ENCODE results near the gene SLC4A2. TPM values are rescaled to one million over a fixed set of nuclear protein-coding genes. Genes with fewer than 3 reads are reported as not detected.

SLC4A2 gene
- total RNA-seq, 1 donor from 2014 or later = 390 TPM

- Histone ChIP-seq H3K4me1 (peaks cover 15 to 27% of the 10 kb centered on the region in 2 donors), H3K9me3 (no peaks in the 10 kb centered on the region), H3K27me3 (no peaks in the 10 kb centered on the region), H3K4me3 (no peak overlapping the region), H3K36me3 (peaks cover 49 to 53% of the 10 kb centered on the region in 2 donors), H3K27ac (no peak overlapping the region)
- DNase-seq (ENCODE audit: low spot score in 2 of 2) = no peak
- intact Hi-C loops (cut with DNase I) = loop anchor here (5.0 kb wide), 1 partner anchor 183 kb away; the partner anchor contains the start of gene SMARCD3
- no peak for TF ChIP-seq CTCF (IDR thresholded peaks at IDR 0.05)
Observed at GRCh38 chr7:151064454-151064853, 5.1 kb downstream of the SLC4A2 start.

GRCh38 chr7:151064993-151065392, 5.6 kb downstream of the SLC4A2 start:
- no peaks in the 10 kb centered on the region for H3K9me3 ChIP-seq
- no peak for TF ChIP-seq CTCF (IDR thresholded peaks at IDR 0.05)
- intact Hi-C loops (cut with DNase I) = loop anchor here (5.0 kb wide), 1 partner anchor 182 kb away; the partner anchor contains the start of gene SMARCD3
- no peaks in the 10 kb centered on the region for H3K27me3 ChIP-seq
- peaks cover 55 to 59% of the 10 kb centered on the region in 2 donors for H3K36me3 ChIP-seq
- peaks cover 15 to 27% of the 10 kb centered on the region in 2 donors for H3K4me1 ChIP-seq
- no peak for DNase-seq (ENCODE audit: low spot score in 2 of 2)
- no peak overlapping the region for H3K4me3 ChIP-seq
- H3K27ac ChIP-seq = no peak overlapping the region

- Histone ChIP-seq H3K36me3 (peaks cover 60 to 64% of the 10 kb centered on the region in 2 donors), H3K27me3 (no peaks in the 10 kb centered on the region), H3K4me1 (peaks cover 12 to 25% of the 10 kb centered on the region in 2 donors), H3K4me3 (no peak overlapping the region), H3K9me3 (no peaks in the 10 kb centered on the region), H3K27ac (no peak overlapping the region)
- DNase-seq (ENCODE audit: low spot score in 2 of 2) = no peak
- intact Hi-C loops (cut with DNase I) = no loop called here
- TF ChIP-seq CTCF (IDR thresholded peaks at IDR 0.05) = no peak
Observed at GRCh38 chr7:151065516-151065915, 6.1 kb downstream of the SLC4A2 start.

DNA sequence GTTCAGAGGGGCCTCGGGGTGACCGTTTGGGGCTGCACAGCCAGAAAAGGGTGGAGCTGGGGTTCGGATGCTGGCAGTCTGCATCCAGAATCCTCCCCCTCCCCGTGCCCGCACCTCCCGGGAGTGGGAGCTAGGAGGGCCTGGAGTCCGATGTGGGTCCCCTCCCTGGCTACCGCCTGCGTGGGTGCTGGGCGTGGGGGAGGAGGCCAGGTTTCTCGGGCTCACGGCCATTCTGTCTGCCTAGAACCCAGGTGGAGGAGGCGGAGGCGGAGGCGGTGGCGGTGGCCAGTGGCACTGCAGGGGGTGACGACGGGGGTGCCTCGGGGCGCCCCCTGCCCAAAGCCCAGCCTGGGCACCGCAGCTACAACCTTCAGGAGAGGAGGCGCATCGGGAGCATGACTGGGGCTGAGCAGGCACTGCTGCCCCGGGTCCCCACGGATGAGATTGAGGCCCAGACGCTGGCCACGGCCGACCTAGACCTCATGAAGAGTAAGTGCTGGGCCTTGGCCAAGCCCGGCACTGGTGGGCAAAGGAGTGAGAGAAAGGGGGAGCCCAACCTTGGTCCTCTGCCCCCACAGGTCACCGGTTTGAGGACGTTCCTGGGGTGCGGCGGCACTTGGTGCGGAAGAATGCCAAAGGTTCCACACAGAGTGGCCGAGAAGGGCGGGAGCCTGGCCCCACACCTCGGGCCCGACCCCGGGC, 7.0 kb downstream of the SLC4A2 start:
- Histone ChIP-seq H3K36me3 (peaks cover 69 to 73% of the 10 kb centered on the region in 2 donors), H3K27ac (no peak overlapping the region), H3K27me3 (no peaks in the 10 kb centered on the region), H3K9me3 (no peaks in the 10 kb centered on the region), H3K4me1 (peaks cover 7 to 17% of the 10 kb centered on the region in 2 donors), H3K4me3 (no peak overlapping the region)
- intact Hi-C loops (cut with DNase I) = no loop called here
- no peak for TF ChIP-seq CTCF (IDR thresholded peaks at IDR 0.05)
- no peak for DNase-seq (ENCODE audit: low spot score in 2 of 2)

GRCh38 chr7:151068069-151068773, 8.8 kb downstream of the SLC4A2 start:
- H3K36me3 ChIP-seq = peaks cover 84 to 91% of the 10 kb centered on the region in 2 donors

More at GRCh38 chr7:151068069-151068773, 8.8 kb downstream of the SLC4A2 start:
- DNase-seq (ENCODE audit: low spot score in 2 of 2) = no peak
- Histone ChIP-seq H3K9me3 (no peaks in the 10 kb centered on the region), H3K27ac (no peak overlapping the region), H3K4me1 (no peaks in the 10 kb centered on the region), H3K4me3 (no peak overlapping the region), H3K27me3 (no peaks in the 10 kb centered on the region)
- TF ChIP-seq CTCF (IDR thresholded peaks at IDR 0.05) = no peak
- intact Hi-C loops (cut with DNase I) = no loop called here

Measured in ascending aorta (tissue), 2 donors.